ENCODE data around the gene AEBP1. TPM values are rescaled to one million over a fixed set of nuclear protein-coding genes. Genes with fewer than 3 reads are reported as not detected.

AEBP1 gene
- total RNA-seq, 1 donor from 2014 or later = 65.0 TPM

- FAIRE-seq (no peak), DNase-seq (ENCODE audit: low read depth) (no peak)
- H3K36me3 Mint-ChIP-seq (ENCODE audit: low read depth, unreplicated experiment) = no peaks in the 10 kb centered on the region
- H3K4me1 Mint-ChIP-seq (ENCODE audit: low read depth, unreplicated experiment) = peaks cover 15% of the 10 kb centered on the region
- no peak overlapping the region for H3K9ac ChIP-seq (ENCODE audit: low read length)
- H2AFZ ChIP-seq (ENCODE audit: low read depth, low read length) = no peak overlapping the region
- no peak overlapping the region for H3K4me3 ChIP-seq (ENCODE audit: insufficient read depth, low read depth, low read length)
- no peak overlapping the region for H3K4me3 Mint-ChIP-seq (ENCODE audit: unreplicated experiment)
- H3K79me2 ChIP-seq (ENCODE audit: insufficient read depth, low read length) = no peaks in the 10 kb centered on the region
- H3K36me3 ChIP-seq (ENCODE audit: insufficient read depth, low read length) = no peaks in the 10 kb centered on the region
- no peaks in the 10 kb centered on the region for H3K27me3 Mint-ChIP-seq (ENCODE audit: low read depth, unreplicated experiment)
- H3K27ac ChIP-seq (ENCODE audit: low read depth, low read length) = no peak overlapping the region
- H3K4me2 ChIP-seq (ENCODE audit: low read length) = no peak overlapping the region
- no peaks in the 10 kb centered on the region for H3K9me3 ChIP-seq (ENCODE audit: insufficient read depth, low read depth, low read length)
- no peaks in the 10 kb centered on the region for H3K27me3 ChIP-seq (ENCODE audit: insufficient read depth, low read length)
- peaks cover 11% of the 10 kb centered on the region for H3K4me1 ChIP-seq (ENCODE audit: insufficient read depth, low read length)
- no peaks in the 10 kb centered on the region for H4K20me1 ChIP-seq (ENCODE audit: insufficient read depth, low read length)
- peaks cover 3% of the 10 kb centered on the region for H3K9me3 Mint-ChIP-seq (ENCODE audit: unreplicated experiment)
- no peak overlapping the region for H3K27ac Mint-ChIP-seq (ENCODE audit: unreplicated experiment)
- TF ChIP-seq EZH2 (IDR thresholded peaks at IDR 0.05; ENCODE audit: insufficient read depth, low read length) (no peak), CTCF (IDR thresholded peaks at IDR 0.05; ENCODE audit: insufficient read depth, low read depth, low read length) (no peak)
Observed at GRCh38 chr7:44093102-44093641, 11.0 kb upstream of the AEBP1 start.

- no peaks in the 10 kb centered on the region for H3K36me3 Mint-ChIP-seq (ENCODE audit: low read depth, unreplicated experiment)
- no peaks in the 10 kb centered on the region for H3K79me2 ChIP-seq (ENCODE audit: insufficient read depth, low read length)
- H4K20me1 ChIP-seq (ENCODE audit: insufficient read depth, low read length) = no peaks in the 10 kb centered on the region
- DNase-seq (ENCODE audit: low read depth) (no peak), FAIRE-seq (no peak)
- peak overlapping the region; percentile 21 for H3K4me3 Mint-ChIP-seq (ENCODE audit: unreplicated experiment)
- H2AFZ ChIP-seq (ENCODE audit: low read depth, low read length) = no peak overlapping the region
- H3K4me3 ChIP-seq (ENCODE audit: insufficient read depth, low read depth, low read length) = no peak overlapping the region
- H3K27me3 Mint-ChIP-seq (ENCODE audit: low read depth, unreplicated experiment) = no peaks in the 10 kb centered on the region
- no peak for TF ChIP-seq CTCF (IDR thresholded peaks at IDR 0.05; ENCODE audit: insufficient read depth, low read depth, low read length)
- TF ChIP-seq EZH2 (IDR thresholded peaks at IDR 0.05; ENCODE audit: insufficient read depth, low read length) = no peak
- no peak overlapping the region for H3K9ac ChIP-seq (ENCODE audit: low read length)
- no peaks in the 10 kb centered on the region for H3K9me3 ChIP-seq (ENCODE audit: insufficient read depth, low read depth, low read length)
- H3K27me3 ChIP-seq (ENCODE audit: insufficient read depth, low read length) = no peaks in the 10 kb centered on the region
- no peak overlapping the region for H3K27ac ChIP-seq (ENCODE audit: low read depth, low read length)
- peaks cover 7% of the 10 kb centered on the region for H3K4me1 Mint-ChIP-seq (ENCODE audit: low read depth, unreplicated experiment)
- no peaks in the 10 kb centered on the region for H3K36me3 ChIP-seq (ENCODE audit: insufficient read depth, low read length)
- H3K4me1 ChIP-seq (ENCODE audit: insufficient read depth, low read length) = peaks cover 2% of the 10 kb centered on the region
- peaks cover 3% of the 10 kb centered on the region for H3K9me3 Mint-ChIP-seq (ENCODE audit: unreplicated experiment)
- H3K27ac Mint-ChIP-seq (ENCODE audit: unreplicated experiment) = no peak overlapping the region
- no peak overlapping the region for H3K4me2 ChIP-seq (ENCODE audit: low read length)
Observed at GRCh38 chr7:44094365-44094764, 9.8 kb upstream of the AEBP1 start.

- no peak overlapping the region for H3K4me2 ChIP-seq (ENCODE audit: low read length)
- no peak overlapping the region for H3K9ac ChIP-seq (ENCODE audit: low read length)
- no peaks in the 10 kb centered on the region for H3K36me3 ChIP-seq (ENCODE audit: insufficient read depth, low read length)
- H3K9me3 Mint-ChIP-seq (ENCODE audit: unreplicated experiment) = peaks cover 3% of the 10 kb centered on the region
- H3K27me3 Mint-ChIP-seq (ENCODE audit: low read depth, unreplicated experiment) = no peaks in the 10 kb centered on the region
- H3K27ac Mint-ChIP-seq (ENCODE audit: unreplicated experiment) = no peak overlapping the region
- H3K4me3 Mint-ChIP-seq (ENCODE audit: unreplicated experiment) = peak overlapping the region; percentile 21
- TF ChIP-seq EZH2 (IDR thresholded peaks at IDR 0.05; ENCODE audit: insufficient read depth, low read length) (no peak), CTCF (IDR thresholded peaks at IDR 0.05; ENCODE audit: insufficient read depth, low read depth, low read length) (no peak)
- H2AFZ ChIP-seq (ENCODE audit: low read depth, low read length) = no peak overlapping the region
- H3K4me3 ChIP-seq (ENCODE audit: insufficient read depth, low read depth, low read length) = no peak overlapping the region
- H3K4me1 ChIP-seq (ENCODE audit: insufficient read depth, low read length) = no peaks in the 10 kb centered on the region
- H3K9me3 ChIP-seq (ENCODE audit: insufficient read depth, low read depth, low read length) = no peaks in the 10 kb centered on the region
- H3K4me1 Mint-ChIP-seq (ENCODE audit: low read depth, unreplicated experiment) = peaks cover 10% of the 10 kb centered on the region
- FAIRE-seq (no peak), DNase-seq (ENCODE audit: low read depth) (no peak)
- no peaks in the 10 kb centered on the region for H3K79me2 ChIP-seq (ENCODE audit: insufficient read depth, low read length)
- H4K20me1 ChIP-seq (ENCODE audit: insufficient read depth, low read length) = no peaks in the 10 kb centered on the region
- no peaks in the 10 kb centered on the region for H3K36me3 Mint-ChIP-seq (ENCODE audit: low read depth, unreplicated experiment)
- H3K27me3 ChIP-seq (ENCODE audit: insufficient read depth, low read length) = no peaks in the 10 kb centered on the region
- no peak overlapping the region for H3K27ac ChIP-seq (ENCODE audit: low read depth, low read length)
Observed at GRCh38 chr7:44094883-44095592, 9.1 kb upstream of the AEBP1 start.

Data from astrocyte (in vitro differentiated cells and primary cell).